K562 (cell line): ENCODE data around the gene FHIT. TPM values are rescaled to one million over a fixed set of nuclear protein-coding genes. Genes with fewer than 3 reads are reported as not detected.

Experiments
- ATAC-seq: fragments of 200-7000 bp; cut with Tn5 transposase; 3 replicates; pipeline ENCODE4 v1.9.1; 2020; ENCODE audit warnings: moderate library complexity
- BruUV-seq: library from RNA; stranded (reverse); fragments of 400-500 nt; replicated peaks from 2 replicates; lab custom pipeline; 2021; lab: Mats Ljungman, UMichigan
- CTCF ChIA-PET: fragments of 300-600 bp; formaldehyde crosslinking; extraction: SDS; loops from one replicate; lab custom pipeline; 2021; ENCODE audit warnings: low intra/inter-chr PET ratio; lab: Yijun Ruan, JAX
- POLR2A ChIA-PET: fragments of 300-600, 350-650 bp; sonication (Branson Sonifier 250); formaldehyde crosslinking; extraction: SDS; loops from one replicate; lab custom pipeline; 2021; ENCODE audit warnings: antibody characterized with exemption, inconsistent platforms; lab: Yijun Ruan, JAX
- DNase-seq, 4 experiments: peaks; one replicate each; pipeline versions ENCODE4 v3.0.0 to v3.0.0-alpha.2; 2011 to 2018; ENCODE audit warnings: low spot score in 3 of 4, mixed read lengths in 3 of 4; ENCODE audit errors: extremely low read depth in 1 of 4
- FAIRE-seq: peaks from 2 replicates; lab custom pipeline; 2011; peaks lifted over from hg19 to GRCh38; lab: Jason Lieb, UNC
- H2AFZ ChIP-seq: 2 replicates; pipeline ENCODE4 v1.6.0; 2011; ENCODE audit warnings: low read depth, low read length, control low read depth, inconsistent platforms
- H3K27ac ChIP-seq: fragments of 200-600 bp; 3 replicates; pipeline ENCODE4 v1.8.0; 2011; ENCODE audit warnings: low read depth, mild to moderate bottlenecking, control low read depth, inconsistent platforms, low read length, moderate library complexity, mixed read lengths; ENCODE audit errors: extremely low read depth
- H3K27me3 ChIP-seq, 2 experiments: fragments of 300-600 bp in 1 of 2; 2 replicates in 1 of 2; 3 replicates in 1 of 2; pipeline versions ENCODE4 v1.6.0 to v1.8.0; 2011; ENCODE audit warnings: inconsistent platforms in 2 of 2, low read length in 2 of 2, mild to moderate bottlenecking in 1 of 2, mixed read lengths in 1 of 2, moderate library complexity in 1 of 2; ENCODE audit not compliant: control insufficient read depth in 2 of 2, insufficient read depth in 2 of 2
- H3K36me3 ChIP-seq: fragments of 300-600 bp; 3 replicates; pipeline ENCODE4 v1.8.0; 2011; ENCODE audit warnings: mild to moderate bottlenecking, low read length, inconsistent platforms; ENCODE audit not compliant: control insufficient read depth, insufficient read depth
- H3K4me1 ChIP-seq, 2 experiments: fragments of 200-600 bp in 1 of 2; replicated peaks in 1 of 2; 2 replicates in 1 of 2; 3 replicates in 1 of 2; pipeline versions ENCODE4 v1.5.1 to v1.8.0; 2011; ENCODE audit warnings: inconsistent platforms in 2 of 2, low read length in 2 of 2, mild to moderate bottlenecking in 1 of 2, mixed read lengths in 1 of 2, moderate library complexity in 1 of 2; ENCODE audit not compliant: control insufficient read depth in 2 of 2, insufficient read depth in 2 of 2
- H3K4me2 ChIP-seq: 2 replicates; pipeline ENCODE4 v1.6.1; 2011; ENCODE audit warnings: low read length, control low read depth, inconsistent platforms, mixed read lengths; ENCODE audit not compliant: insufficient read depth
- H3K4me3 ChIP-seq: fragments of 200-600 bp; sonication (generic), shearing (Covaris generic); 2 replicates; pipeline ENCODE4 v1.5.1; 2016; ENCODE audit warnings: control low read depth, inconsistent platforms
- H3K79me2 ChIP-seq: fragments of 200-600 bp; 3 replicates; pipeline ENCODE4 v1.8.0; 2011; ENCODE audit warnings: low read length, inconsistent platforms; ENCODE audit not compliant: control insufficient read depth, insufficient read depth
- H3K9ac ChIP-seq, 2 experiments: 2 replicates each; pipeline versions ENCODE4 v1.6.0 to v1.6.1; 2011; ENCODE audit warnings: low read depth in 2 of 2, low read length in 2 of 2, control low read depth in 1 of 2, inconsistent platforms in 1 of 2, mild to moderate bottlenecking in 1 of 2, mixed read lengths in 1 of 2; ENCODE audit not compliant: insufficient read depth in 1 of 2
- H3K9me1 ChIP-seq: one replicate; pipeline ENCODE4 v1.6.0; 2011; ENCODE audit warnings: inconsistent platforms, mild to moderate bottlenecking, low read length, moderate library complexity; ENCODE audit not compliant: control insufficient read depth, insufficient read depth
- H3K9me3 ChIP-seq: replicated peaks from 2 replicates; pipeline ENCODE4 v1.5.1; 2011; ENCODE audit warnings: low read depth, low read length, inconsistent platforms; ENCODE audit not compliant: control insufficient read depth, insufficient read depth
- H4K20me1 ChIP-seq: replicated peaks from 2 replicates; pipeline ENCODE4 v1.6.1; 2011; ENCODE audit warnings: low read length, inconsistent platforms, mixed read lengths; ENCODE audit not compliant: control insufficient read depth, insufficient read depth
- ADNP ChIP-seq: fragments of 200-800 bp; sonication (Bioruptor generic); IDR thresholded peaks from 2 replicates; pipeline ENCODE4 v1.6.1; 2016; ENCODE audit warnings: missing genetic modification characterization, missing compliant biosample characterization
- CHD7 ChIP-seq: fragments of 200-600 bp; sonication (generic); IDR thresholded peaks from one replicate; pipeline ENCODE4 v1.6.1; 2012; ENCODE audit warnings: mild to moderate bottlenecking, low read depth, low read length, inconsistent platforms
- HNRNPH1 ChIP-seq: fragments of 200-400 bp; formaldehyde crosslinking; optimal IDR thresholded peaks from 2 replicates; pipeline ENCODE3; 2017; ENCODE audit warnings: low read depth, mild to moderate bottlenecking, low read length, moderate library complexity
- MITF ChIP-seq: IDR thresholded peaks from 2 replicates; pipeline ENCODE4 v1.6.1; 2014; ENCODE audit warnings: antibody characterized with exemption
- STAT6 ChIP-seq: sonication (generic); formaldehyde crosslinking; IDR thresholded peaks from 2 replicates; pipeline ENCODE4 v1.8.1; 2023; ENCODE audit warnings: mild to moderate bottlenecking, missing genetic modification reagents
- WGBS: fragments of 100-300 bp; shearing (Covaris generic); methylation state at CpG from one replicate; pipeline ENCODE4 v1.1.6; 2016; ENCODE audit warnings: low coverage, mixed read lengths; ENCODE audit not compliant: insufficient coverage; ENCODE audit errors: missing lambda C conversion rate; 5-methylcytosine and 5-hydroxymethylcytosine counted together
- in situ Hi-C: fragments of 300-500 bp; cut with MboI; formaldehyde crosslinking; loops from 4 replicates; pipeline ENCODE4 v1.15.0; 2018; ENCODE audit warnings: inconsistent platforms, mixed read lengths
- intact Hi-C: fragments of 100-400 bp; cut with micrococcal nuclease; formaldehyde crosslinking; loops from 2 replicates; pipeline ENCODE4 v1.14.2; 2022
- polyA plus RNA-seq, 8 experiments: library from polyadenylated mRNA; depleted of rRNA in 4 of 8; stranded (reverse) in 5 of 8; unstranded in 3 of 8; fragments of >200 nt; fragmentation: Nextera tagmentation in 2 of 8; fragmentation: Illumina TruSeq in 1 of 8; extraction: Ambion mirVana in 2 of 8; extraction: Trizol in 1 of 8; gene quantifications; 2 replicates each; pipeline versions ENCODE4 v1.2.1 to v1.2.3, GENCODE V29; 2011 to 2014; ENCODE audit warnings: inconsistent platforms in 1 of 8, missing spikeins in 1 of 8
- total RNA-seq, 7 experiments: library from RNA; depleted of rRNA in 6 of 7; stranded (reverse); fragments of >200 nt in 6 of 7; fragmentation: Illumina TruSeq in 2 of 7; extraction: Trizol in 2 of 7; gene quantifications; 2 replicates each; pipeline versions ENCODE4 v1.2.1 to v1.2.3, GENCODE V29; 2011 to 2021; ENCODE audit warnings: low replicate concordance in 1 of 7

Gene FHIT
- total and polyA plus RNA-seq, 9 of the 15 experiments (the other 6 are each of a cell fraction or from before 2014, with no cell fraction given): 1.7 to 9.1 (median 4.3) TPM

- TF ChIP-seq STAT6 (CRISPR knock-in tag): no peak
Measured at GRCh38 chr3:60887574-60887973, 363.7 kb downstream of the FHIT start (continued).

- no peak overlapping the region for H3K9ac ChIP-seq
- H3K36me3 ChIP-seq: no peaks in the 10 kb centered on the region
- ATAC-seq: no peak
- intact Hi-C loops: no loop called here
- H3K9me1 ChIP-seq: no peaks in the 10 kb centered on the region
- H3K9me3 ChIP-seq: no peaks in the 10 kb centered on the region
- no peak overlapping the region for H2AFZ ChIP-seq
- no peak overlapping the region for H3K27ac ChIP-seq
- DNase-seq: no peak
- WGBS: 0% methylated on average over 1 of the region's 1 CpG
- H4K20me1 ChIP-seq: no peaks in the 10 kb centered on the region
- H3K4me3 ChIP-seq: no peak overlapping the region
- ChIA-PET POLR2A (no interaction called here), CTCF (no interaction called here)
- FAIRE-seq: no peak
- no TSS peak for BruUV-seq
- no peaks in the 10 kb centered on the region for H3K27me3 ChIP-seq
- H3K4me1 ChIP-seq: no peaks in the 10 kb centered on the region
- H3K79me2 ChIP-seq: no peaks in the 10 kb centered on the region
- no peak overlapping the region for H3K4me2 ChIP-seq
- in situ Hi-C loops: no loop called here
- TF ChIP-seq CHD7: no peak
- no peak for TF ChIP-seq MITF
- no peak for TF ChIP-seq HNRNPH1
- no peak for TF ChIP-seq ADNP (tag)
Measured at GRCh38 chr3:60886518-60886917, 364.7 kb downstream of the FHIT start.
